ENCODE data around the gene ISCU.

ISCU gene

DNA sequence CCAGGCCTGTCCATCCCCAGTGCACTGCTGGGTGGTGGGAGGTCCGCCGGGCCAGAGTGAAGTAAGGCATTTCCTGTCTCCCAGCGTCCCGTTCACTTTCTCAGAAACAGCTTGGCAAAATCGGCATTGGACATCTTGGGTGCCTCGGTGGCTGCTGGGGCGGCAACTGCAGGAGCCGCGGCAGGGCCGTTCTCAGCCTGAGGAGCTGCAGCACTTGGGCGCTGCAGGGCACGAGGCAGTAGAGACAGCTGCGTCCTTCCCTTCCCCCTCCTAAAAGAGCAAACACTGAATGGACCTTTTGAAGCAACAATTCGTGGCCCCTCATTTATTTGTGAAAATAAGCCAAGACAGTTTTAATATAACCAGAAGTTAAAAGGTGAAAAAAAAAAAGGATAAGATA, 39.0 kb upstream of the ISCU start:
- intact Hi-C loops (cut with DNase I; ENCODE audit: low total_unique reads), result no loop called here
- Histone ChIP-seq H3K4me3 (no peak overlapping the region), H3K36me3 (peaks cover 88 to 100% (median 98%) of the 10 kb centered on the region in 3 donors)

GRCh38 chr12:108525681-108526080, 36.7 kb upstream of the ISCU start:
- Histone ChIP-seq H3K4me3 (no peak overlapping the region), H3K9me3 (no peaks in the 10 kb centered on the region), H3K36me3 (peaks cover 89 to 100% (median 99%) of the 10 kb centered on the region in 3 donors), H3K4me1 (no peaks in the 10 kb centered on the region), H3K27me3 (no peaks in the 10 kb centered on the region), H3K27ac (no peak overlapping the region)
- TF ChIP-seq, protein P1, sequence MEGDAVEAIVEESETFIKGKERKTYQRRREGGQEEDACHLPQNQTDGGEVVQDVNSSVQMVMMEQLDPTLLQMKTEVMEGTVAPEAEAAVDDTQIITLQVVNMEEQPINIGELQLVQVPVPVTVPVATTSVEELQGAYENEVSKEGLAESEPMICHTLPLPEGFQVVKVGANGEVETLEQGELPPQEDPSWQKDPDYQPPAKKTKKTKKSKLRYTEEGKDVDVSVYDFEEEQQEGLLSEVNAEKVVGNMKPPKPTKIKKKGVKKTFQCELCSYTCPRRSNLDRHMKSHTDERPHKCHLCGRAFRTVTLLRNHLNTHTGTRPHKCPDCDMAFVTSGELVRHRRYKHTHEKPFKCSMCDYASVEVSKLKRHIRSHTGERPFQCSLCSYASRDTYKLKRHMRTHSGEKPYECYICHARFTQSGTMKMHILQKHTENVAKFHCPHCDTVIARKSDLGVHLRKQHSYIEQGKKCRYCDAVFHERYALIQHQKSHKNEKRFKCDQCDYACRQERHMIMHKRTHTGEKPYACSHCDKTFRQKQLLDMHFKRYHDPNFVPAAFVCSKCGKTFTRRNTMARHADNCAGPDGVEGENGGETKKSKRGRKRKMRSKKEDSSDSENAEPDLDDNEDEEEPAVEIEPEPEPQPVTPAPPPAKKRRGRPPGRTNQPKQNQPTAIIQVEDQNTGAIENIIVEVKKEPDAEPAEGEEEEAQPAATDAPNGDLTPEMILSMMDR (IDR thresholded peaks at IDR 0.05), result no peak
- DNase-seq, result no peak
- intact Hi-C loops (cut with DNase I; ENCODE audit: low total_unique reads), result no loop called here

More for the DNA sequence above, 39.0 kb upstream of the ISCU start:
- Histone ChIP-seq H3K4me1 (no peaks in the 10 kb centered on the region), H3K9me3 (no peaks in the 10 kb centered on the region), H3K27me3 (no peaks in the 10 kb centered on the region), H3K27ac (no peak overlapping the region)
- TF ChIP-seq, protein P1 (IDR thresholded peaks at IDR 0.05), result no peak
- DNase-seq, result no peak

- H3K27me3 ChIP-seq, result no peaks in the 10 kb centered on the region
- intact Hi-C loops (cut with DNase I; ENCODE audit: low total_unique reads), result no loop called here
- no peak overlapping the region for H3K4me3 ChIP-seq
- no peak overlapping the region for H3K27ac ChIP-seq
- TF ChIP-seq, protein P1 (IDR thresholded peaks at IDR 0.05), result no peak
- H3K4me1 ChIP-seq, result no peaks in the 10 kb centered on the region
- DNase-seq, result no peak
- H3K36me3 ChIP-seq, result peaks cover 85 to 95% (median 90%) of the 10 kb centered on the region in 3 donors
- no peaks in the 10 kb centered on the region for H3K9me3 ChIP-seq
Measured at GRCh38 chr12:108526482-108527165, 35.8 kb upstream of the ISCU start.

GRCh38 chr12:108527166-108527496, 35.3 kb upstream of the ISCU start:
- no peaks in the 10 kb centered on the region for H3K4me1 ChIP-seq
- intact Hi-C loops (cut with DNase I; ENCODE audit: low total_unique reads), result no loop called here
- H3K27ac ChIP-seq, result no peak overlapping the region
- H3K4me3 ChIP-seq, result no peak overlapping the region
- no peaks in the 10 kb centered on the region for H3K27me3 ChIP-seq
- H3K9me3 ChIP-seq, result no peaks in the 10 kb centered on the region
- TF ChIP-seq, protein P1 (IDR thresholded peaks at IDR 0.05), result no peak
- DNase-seq, result no peak
- peaks cover 89 to 95% (median 90%) of the 10 kb centered on the region in 3 donors for H3K36me3 ChIP-seq

- intact Hi-C loops (cut with DNase I; ENCODE audit: low total_unique reads), result no loop called here
- H3K36me3 ChIP-seq, result peaks cover 88 to 93% (median 88%) of the 10 kb centered on the region in 3 donors
- DNase-seq, result no peak
Measured at GRCh38 chr12:108530161-108530560, 32.2 kb upstream of the ISCU start.

More at GRCh38 chr12:108530161-108530560, 32.2 kb upstream of the ISCU start:
- Histone ChIP-seq H3K27me3 (no peaks in the 10 kb centered on the region), H3K9me3 (no peaks in the 10 kb centered on the region), H3K4me3 (no peak overlapping the region), H3K27ac (no peak overlapping the region), H3K4me1 (no peaks in the 10 kb centered on the region)
- TF ChIP-seq, protein P1 (IDR thresholded peaks at IDR 0.05), result no peak
